PC-3 (cell line): ENCODE results near the gene KIF14.

ENCODE experiments used
- EZH2 ChIP-seq: fragments of 300-600 bp; sonication (generic); IDR thresholded peaks from one replicate; pipeline ENCODE4 v1.6.1; 2017; ENCODE audit warnings: antibody characterized with exemption, mild to moderate bottlenecking, low read length; ENCODE audit not compliant: unreplicated experiment
- TF ChIP-seq, protein P1 (sequence below): fragments of 300-600 bp; sonication (generic); conservative IDR thresholded peaks from 2 replicates; pipeline ENCODE4 v1.5.1; 2017; ENCODE audit warnings: antibody characterized with exemption, low read depth, mild to moderate bottlenecking, low read length

DNA sequence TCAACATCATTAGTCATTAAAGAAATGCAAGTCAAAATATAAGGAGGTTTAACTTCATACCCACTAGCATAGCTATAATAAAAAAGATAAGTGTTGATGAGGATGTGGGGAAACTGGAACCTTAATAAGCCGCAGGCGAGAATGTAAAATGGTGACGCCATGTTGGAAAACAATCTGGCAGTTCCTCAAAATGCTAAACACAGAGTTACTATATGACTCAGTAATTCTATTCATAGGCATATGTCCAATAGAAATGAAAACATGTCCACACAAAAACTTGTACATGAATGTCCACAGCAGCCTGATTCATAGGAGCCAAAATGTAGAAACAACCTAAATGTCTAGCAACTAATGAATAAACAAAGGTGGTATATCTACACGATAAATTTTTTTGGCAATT is 26.0 kb upstream of the KIF14 start:
- TF ChIP-seq EZH2, result no peak
- TF ChIP-seq, protein P1, sequence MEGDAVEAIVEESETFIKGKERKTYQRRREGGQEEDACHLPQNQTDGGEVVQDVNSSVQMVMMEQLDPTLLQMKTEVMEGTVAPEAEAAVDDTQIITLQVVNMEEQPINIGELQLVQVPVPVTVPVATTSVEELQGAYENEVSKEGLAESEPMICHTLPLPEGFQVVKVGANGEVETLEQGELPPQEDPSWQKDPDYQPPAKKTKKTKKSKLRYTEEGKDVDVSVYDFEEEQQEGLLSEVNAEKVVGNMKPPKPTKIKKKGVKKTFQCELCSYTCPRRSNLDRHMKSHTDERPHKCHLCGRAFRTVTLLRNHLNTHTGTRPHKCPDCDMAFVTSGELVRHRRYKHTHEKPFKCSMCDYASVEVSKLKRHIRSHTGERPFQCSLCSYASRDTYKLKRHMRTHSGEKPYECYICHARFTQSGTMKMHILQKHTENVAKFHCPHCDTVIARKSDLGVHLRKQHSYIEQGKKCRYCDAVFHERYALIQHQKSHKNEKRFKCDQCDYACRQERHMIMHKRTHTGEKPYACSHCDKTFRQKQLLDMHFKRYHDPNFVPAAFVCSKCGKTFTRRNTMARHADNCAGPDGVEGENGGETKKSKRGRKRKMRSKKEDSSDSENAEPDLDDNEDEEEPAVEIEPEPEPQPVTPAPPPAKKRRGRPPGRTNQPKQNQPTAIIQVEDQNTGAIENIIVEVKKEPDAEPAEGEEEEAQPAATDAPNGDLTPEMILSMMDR, result no peak
